TTC549 (cell line): ENCODE measurements around the gene ETFBKMT.
A peak's percentile ranks its signal among the peaks of the same experiment; 100 is the strongest.
"Not testable (repeated sequence)": the region's sequence is repeated elsewhere in the genome, so short reads cannot be mapped to it uniquely, and the experiment has no call there.

Source experiments
- FAIRE-seq: peaks from 2 replicates; lab custom pipeline; 2012; peaks lifted over from hg19 to GRCh38; lab: Jason Lieb, UNC

The ETFBKMT gene

GRCh38 chr12:31655792-31656191, 3.7 kb upstream of the ETFBKMT start:
- no peak for FAIRE-seq

GRCh38 chr12:31658471-31659086, 909 bp upstream of the ETFBKMT start:
- no peak for FAIRE-seq

- no peak for FAIRE-seq
Measured at GRCh38 chr12:31662176-31662849, 2.8 kb downstream of the ETFBKMT start.

- no peak for FAIRE-seq
Measured at GRCh38 chr12:31663576-31663975, 4.1 kb downstream of the ETFBKMT start.

GRCh38 chr12:31664038-31664437, 4.5 kb downstream of the ETFBKMT start:
- no peak for FAIRE-seq

- no peak for FAIRE-seq
Measured at GRCh38 chr12:31669020-31669419, 9.5 kb downstream of the ETFBKMT start.

- not testable (repeated sequence) for FAIRE-seq
Measured at GRCh38 chr12:31669582-31669981, 10.1 kb downstream of the ETFBKMT start.

- no peak for FAIRE-seq
Measured at GRCh38 chr12:31672521-31672920, 13.0 kb downstream of the ETFBKMT start.

GRCh38 chr12:31682136-31682962, 22.9 kb downstream of the ETFBKMT start:
- peak; percentile 3 for FAIRE-seq

GRCh38 chr12:31685801-31686200, 26.3 kb downstream of the ETFBKMT start:
- FAIRE-seq, result no peak

- no peak for FAIRE-seq
Measured at GRCh38 chr12:31687101-31687527, 27.6 kb downstream of the ETFBKMT start.

GRCh38 chr12:31689921-31690320, 30.4 kb downstream of the ETFBKMT start:
- not testable (repeated sequence) for FAIRE-seq

GRCh38 chr12:31702047-31702446, 42.6 kb downstream of the ETFBKMT start:
- FAIRE-seq, result no peak

- no peak for FAIRE-seq
Measured at GRCh38 chr12:31705621-31706020, 46.1 kb downstream of the ETFBKMT start.

- FAIRE-seq, result not testable (repeated sequence)
Measured at GRCh38 chr12:31708118-31708517, 48.6 kb downstream of the ETFBKMT start.

- FAIRE-seq, result no peak
Measured at GRCh38 chr12:31710021-31710818, 50.7 kb downstream of the ETFBKMT start.

- no peak for FAIRE-seq
Measured at GRCh38 chr12:31712877-31713276, 53.4 kb downstream of the ETFBKMT start.

GRCh38 chr12:31714406-31715271, 55.2 kb downstream of the ETFBKMT start:
- no peak for FAIRE-seq

GRCh38 chr12:31715283-31715825, 55.9 kb downstream of the ETFBKMT start:
- FAIRE-seq, result no peak

GRCh38 chr12:31716998-31717397, 57.5 kb downstream of the ETFBKMT start:
- not testable (repeated sequence) for FAIRE-seq
